Glomerular endothelial cell (primary cell): ENCODE results near the gene PBX4. TPM values are rescaled to one million over a fixed set of nuclear protein-coding genes. Genes with fewer than 3 reads are reported as not detected.

Experiments
- DNase-seq: peaks from one replicate; pipeline ENCODE4 v3.0.0-alpha.2; 2011; ENCODE audit warnings: low read depth, low spot score; ENCODE audit errors: extremely low read depth
- total RNA-seq: library from RNA; depleted of rRNA; stranded (reverse); fragments of >200 nt; gene quantifications from 2 replicates; pipeline ENCODE4 v1.2.3, GENCODE V29; 2015

The PBX4 gene
- total RNA-seq, 1 donor from 2014 or later: not detected

- no peak for DNase-seq
Measured at GRCh38 chr19:19592690-19593089, 25.8 kb downstream of the PBX4 start.

- DNase-seq: no peak
Measured at GRCh38 chr19:19591133-19591825, 27.2 kb downstream of the PBX4 start.

- no peak for DNase-seq
Measured at GRCh38 chr19:19588546-19588945, 29.9 kb downstream of the PBX4 start.

DNA sequence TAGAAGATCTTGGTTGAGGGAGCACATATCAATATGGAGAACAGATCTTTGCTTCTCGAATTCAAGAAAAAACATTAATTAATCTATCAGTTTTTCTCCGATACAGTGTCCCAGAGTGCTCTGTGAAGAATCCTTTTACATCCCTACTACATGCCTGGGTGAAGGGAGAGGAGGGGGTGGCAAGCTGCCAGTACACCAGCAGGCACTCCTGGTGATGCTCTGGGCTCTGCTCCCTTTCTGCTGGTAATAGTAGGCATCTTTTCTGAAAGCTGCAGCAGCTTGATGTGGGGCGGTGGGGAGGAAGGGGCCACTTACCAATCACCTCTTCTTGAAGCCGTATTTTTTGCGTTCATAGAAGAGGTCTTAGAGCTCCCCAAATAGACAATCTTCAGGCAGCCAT lies 30.7 kb downstream of the PBX4 start:
- no peak for DNase-seq

DNA sequence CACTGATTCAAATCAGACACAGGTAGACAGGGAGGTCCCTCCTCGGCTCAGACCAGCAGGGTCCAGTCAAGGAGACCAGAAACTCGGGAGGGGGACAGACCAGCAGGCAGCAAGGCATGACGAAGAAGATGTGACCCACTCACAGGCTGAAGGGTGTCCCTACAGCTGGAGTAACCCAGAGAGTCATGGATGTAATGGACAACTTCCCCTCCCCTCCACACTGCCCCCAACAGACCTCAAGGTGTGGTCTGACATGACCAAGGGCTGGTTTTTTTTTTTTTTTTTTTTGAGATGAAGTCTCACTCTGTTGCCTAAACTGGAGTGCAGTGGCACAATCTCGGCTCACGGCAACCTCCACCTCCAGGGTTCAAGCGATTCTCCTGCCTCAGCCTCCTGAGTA lies 34.1 kb downstream of the PBX4 start:
- no peak for DNase-seq

GRCh38 chr19:19582471-19582870 lies 36.0 kb downstream of the PBX4 start:
- no peak for DNase-seq

DNA sequence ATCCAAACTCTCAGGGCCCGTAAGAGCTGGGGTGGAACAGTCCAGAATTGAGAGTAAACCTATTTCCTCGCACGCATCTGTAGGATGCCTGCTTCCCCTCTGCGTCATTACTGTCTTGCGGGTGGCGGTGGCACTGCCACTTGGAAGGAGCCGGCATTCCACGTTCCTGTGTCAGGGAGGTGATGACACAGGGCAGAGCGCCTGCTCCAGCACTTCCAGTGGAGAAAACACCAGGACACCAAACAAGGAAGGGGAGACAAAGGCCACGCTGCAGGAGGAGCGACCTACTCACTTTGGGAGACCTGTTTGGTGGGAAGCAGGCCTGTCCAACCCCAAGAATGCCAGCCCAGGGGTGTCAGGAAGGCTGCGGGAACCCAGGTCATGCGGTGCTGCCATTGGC lies 37.1 kb downstream of the PBX4 start:
- DNase-seq: no peak

DNA sequence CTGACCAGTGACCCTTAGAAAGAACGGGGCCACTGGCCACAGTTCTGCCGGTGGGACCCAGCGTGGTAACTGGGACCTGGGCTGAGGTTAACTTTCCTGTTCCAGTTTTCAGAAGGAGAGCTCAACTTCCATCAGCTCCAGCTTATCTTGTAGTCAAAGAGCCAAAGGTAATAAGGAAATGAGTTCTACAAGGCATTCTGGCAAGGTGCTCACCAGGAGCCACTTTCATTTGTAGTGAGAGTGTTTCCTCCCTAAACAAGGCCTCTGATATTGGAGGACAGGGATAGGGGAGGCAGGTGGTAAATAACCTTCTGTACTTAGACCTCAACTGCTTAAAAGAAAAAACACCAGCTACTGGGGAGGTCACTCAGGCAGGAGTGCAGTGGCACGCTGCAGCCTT lies 38.1 kb downstream of the PBX4 start:
- DNase-seq: no peak

- DNase-seq: no peak
Measured at GRCh38 chr19:19579533-19580361, 38.7 kb downstream of the PBX4 start.

DNA sequence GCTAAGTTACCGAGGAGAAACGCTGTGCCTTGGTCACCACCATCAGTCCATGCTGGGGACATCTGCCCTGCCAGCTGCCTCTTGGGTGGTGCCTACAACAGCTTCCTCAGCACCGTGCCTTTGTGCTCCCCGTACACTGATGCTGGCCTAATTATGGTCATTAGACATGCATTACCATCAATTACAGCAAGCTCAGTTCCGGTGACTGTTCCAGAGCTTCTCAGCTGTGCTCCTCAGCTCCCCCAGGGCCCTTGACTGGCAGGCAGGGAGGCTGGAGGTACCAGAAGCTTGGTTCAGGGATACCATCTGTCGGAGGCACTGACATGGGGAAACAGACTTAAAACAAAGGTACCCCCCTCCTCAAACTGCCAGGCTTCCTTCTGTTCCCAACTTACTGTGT lies 40.2 kb downstream of the PBX4 start:
- DNase-seq: no peak

DNA sequence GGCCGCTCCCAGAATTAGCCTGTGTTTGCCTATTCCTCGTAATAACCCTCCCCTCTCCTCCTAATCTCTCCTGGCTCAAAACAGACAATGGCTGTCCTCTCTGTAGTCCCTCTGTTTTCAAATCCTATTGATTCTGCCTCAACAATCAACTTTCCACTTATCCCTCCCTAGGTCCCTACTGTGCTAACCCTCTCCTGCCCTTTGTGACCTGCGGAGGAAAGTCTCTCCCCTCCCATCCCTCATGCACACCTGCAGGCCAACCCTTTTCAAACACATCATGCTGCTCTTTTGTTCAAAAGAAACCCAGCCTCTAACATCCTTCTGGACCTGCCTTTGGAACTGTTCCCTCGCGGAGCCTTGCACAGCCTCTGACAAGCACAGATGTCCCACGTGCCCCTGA lies 43.1 kb downstream of the PBX4 start:
- no peak for DNase-seq

DNA sequence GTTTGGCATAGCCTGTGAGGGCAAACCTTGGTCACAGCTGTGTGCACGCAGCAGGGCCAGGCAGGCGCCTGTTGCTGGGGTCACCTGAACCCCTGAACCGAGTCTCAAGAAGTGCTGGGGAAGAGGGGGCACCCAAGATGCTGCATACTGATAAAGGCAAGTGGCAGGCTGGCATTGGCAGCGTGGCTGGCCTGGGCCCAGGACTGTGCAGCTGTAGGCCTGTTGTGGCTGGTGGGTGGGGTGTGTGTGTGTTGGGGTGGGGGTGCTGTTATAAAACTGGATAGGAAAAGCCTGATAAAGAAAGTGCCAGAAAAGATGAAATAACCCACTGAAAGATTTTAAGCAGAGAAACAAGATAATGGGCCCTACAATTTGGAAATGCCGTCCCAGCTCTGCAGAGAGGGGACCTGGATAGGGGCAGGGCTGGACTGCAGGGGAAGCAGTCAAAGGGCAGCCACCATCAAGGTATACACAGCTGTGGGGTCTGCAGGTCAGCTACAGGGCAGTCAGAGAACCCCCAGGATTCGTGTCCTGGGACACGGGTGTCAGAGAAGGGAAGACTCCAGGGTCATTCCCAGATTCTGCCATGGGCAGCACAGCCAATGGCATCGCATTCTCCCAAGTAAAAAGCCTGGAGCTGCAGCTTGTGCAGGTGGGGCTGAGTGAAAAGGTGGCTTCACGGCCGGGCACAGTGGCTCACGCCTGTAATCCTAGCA lies 47.3 kb downstream of the PBX4 start:
- DNase-seq: no peak

DNA sequence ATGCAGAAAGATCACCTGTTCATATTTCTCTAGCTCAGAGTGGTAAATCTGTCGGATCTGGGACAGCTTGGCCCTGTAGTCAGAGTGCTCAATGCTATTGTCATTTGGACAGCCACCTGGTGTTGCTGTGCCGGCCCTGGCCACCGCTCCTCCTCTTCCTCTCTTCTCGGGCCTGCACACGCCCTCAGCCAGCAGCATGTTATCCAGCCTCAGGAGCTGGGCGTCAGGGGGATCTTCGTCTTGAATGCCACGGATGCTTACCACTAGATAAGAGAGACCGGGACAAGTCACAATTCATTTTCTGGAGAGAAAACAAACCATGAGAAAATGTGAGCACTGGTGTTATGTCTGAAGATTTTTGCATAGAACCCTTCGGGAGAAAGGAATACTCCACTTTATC lies 47.9 kb downstream of the PBX4 start:
- no peak for DNase-seq

GRCh38 chr19:19568802-19569756 lies 49.4 kb downstream of the PBX4 start:
- no peak for DNase-seq

- no peak for DNase-seq
Measured at GRCh38 chr19:19567391-19567790, 51.1 kb downstream of the PBX4 start.

DNA sequence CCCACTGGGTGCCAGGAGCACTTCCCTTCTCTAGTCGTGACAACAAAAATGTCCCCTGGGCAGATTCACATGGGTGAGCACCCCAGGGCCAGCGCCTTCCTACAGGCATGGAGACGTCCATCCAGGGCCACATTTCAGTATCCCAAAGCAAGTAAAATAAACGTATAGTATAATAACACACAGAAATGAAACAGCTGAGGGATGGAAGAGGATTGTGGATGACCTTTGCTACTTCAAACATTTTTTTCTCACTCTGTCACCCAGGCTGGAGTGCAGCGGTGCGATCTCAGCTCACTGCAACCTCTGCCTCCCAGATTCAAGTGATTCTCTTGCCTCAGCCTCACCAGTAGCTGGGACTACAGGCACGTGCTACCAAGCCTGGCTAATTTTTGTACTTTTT lies 52.2 kb downstream of the PBX4 start:
- DNase-seq: no peak

GRCh38 chr19:19563348-19563848 lies 55.1 kb downstream of the PBX4 start:
- no peak for DNase-seq

- DNase-seq: no peak
Measured at GRCh38 chr19:19562665-19563347, 55.7 kb downstream of the PBX4 start.

GRCh38 chr19:19561946-19562664 lies 56.4 kb downstream of the PBX4 start:
- DNase-seq: no peak
